ENCODE measurements around the gene TREM2.

DNA sequence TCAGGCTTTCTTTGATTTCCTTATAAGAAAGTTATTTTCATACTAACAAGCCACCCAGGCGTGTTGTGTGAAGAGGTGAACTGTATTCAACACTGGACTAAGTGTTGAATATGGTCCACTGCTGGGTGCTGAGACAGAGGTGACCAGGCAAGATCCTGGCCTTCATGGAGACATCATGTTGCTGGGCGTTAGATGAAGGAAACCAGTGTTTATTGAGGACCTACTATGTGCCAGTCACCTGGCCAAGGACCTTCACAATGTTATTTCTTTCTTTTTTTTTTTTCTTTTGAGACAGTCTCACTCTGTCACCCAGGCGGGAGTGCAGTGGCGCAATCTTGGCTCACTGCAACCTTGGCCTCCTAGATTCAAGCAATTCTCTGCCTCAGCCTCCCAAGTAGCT is 6.9 kb downstream of the TREM2 start:
- TF ChIP-seq RARB (CRISPR knock-in tag; IDR thresholded peaks at IDR 0.05) (no peak), ESRRG (CRISPR knock-in tag; IDR thresholded peaks at IDR 0.05) (no peak)
- TF ChIP-seq, protein P1, sequence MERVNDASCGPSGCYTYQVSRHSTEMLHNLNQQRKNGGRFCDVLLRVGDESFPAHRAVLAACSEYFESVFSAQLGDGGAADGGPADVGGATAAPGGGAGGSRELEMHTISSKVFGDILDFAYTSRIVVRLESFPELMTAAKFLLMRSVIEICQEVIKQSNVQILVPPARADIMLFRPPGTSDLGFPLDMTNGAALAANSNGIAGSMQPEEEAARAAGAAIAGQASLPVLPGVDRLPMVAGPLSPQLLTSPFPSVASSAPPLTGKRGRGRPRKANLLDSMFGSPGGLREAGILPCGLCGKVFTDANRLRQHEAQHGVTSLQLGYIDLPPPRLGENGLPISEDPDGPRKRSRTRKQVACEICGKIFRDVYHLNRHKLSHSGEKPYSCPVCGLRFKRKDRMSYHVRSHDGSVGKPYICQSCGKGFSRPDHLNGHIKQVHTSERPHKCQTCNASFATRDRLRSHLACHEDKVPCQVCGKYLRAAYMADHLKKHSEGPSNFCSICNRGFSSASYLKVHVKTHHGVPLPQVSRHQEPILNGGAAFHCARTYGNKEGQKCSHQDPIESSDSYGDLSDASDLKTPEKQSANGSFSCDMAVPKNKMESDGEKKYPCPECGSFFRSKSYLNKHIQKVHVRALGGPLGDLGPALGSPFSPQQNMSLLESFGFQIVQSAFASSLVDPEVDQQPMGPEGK (CRISPR knock-in tag; IDR thresholded peaks at IDR 0.05; ENCODE audit: borderline replicate concordance): no peak

Measured in SK-N-SH treated with all-trans-retinoic acid at 6 μM for 48 hours (cell line).